Measurements from ENCODE around the gene CIAO2B.

CIAO2B gene

DNA sequence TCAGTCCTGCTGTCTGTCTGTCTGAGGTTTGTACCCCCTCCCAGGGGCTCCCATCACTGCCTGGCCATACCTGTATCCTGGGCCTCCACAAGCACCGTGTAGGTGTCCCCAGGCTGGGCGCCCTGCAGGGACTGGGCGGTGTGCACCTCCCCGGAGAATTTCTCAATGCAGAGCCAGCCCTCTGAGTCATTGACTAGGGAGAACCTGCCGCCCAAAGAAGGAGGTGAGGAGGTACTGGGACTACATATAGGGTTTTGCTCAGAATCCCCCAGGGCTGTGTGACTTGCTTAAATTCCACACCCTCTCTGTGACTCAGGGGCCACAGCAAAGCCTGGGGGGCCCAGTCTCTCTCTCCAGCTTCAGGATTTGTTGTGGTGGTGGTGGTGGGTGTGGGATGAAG is 23.1 kb downstream of the CIAO2B start:
- Histone ChIP-seq H3K4me1 (ENCODE audit: control extremely low read depth in 1 of 4, control insufficient read depth in 4 of 4, insufficient read depth in 4 of 4, low read length in 3 of 4) (no peaks in the 10 kb centered on the region), H3K27me3 (replicated peaks in 2 of 5; ENCODE audit: control insufficient read depth in 4 of 5, insufficient read depth in 5 of 5, low read length in 4 of 5) (peaks cover 0 to 7% (median 0%) of the 10 kb centered on the region in 5 experiments), H3K9me3 (ENCODE audit: control extremely low read depth in 1 of 5, control insufficient read depth in 4 of 5, insufficient read depth in 2 of 5, low read depth in 1 of 5, low read length in 4 of 5) (no peaks in the 10 kb centered on the region), H3K36me3 (ENCODE audit: control insufficient read depth in 4 of 4, insufficient read depth in 4 of 4, low read length in 3 of 4) (no peaks in the 10 kb centered on the region), H3K27ac (ENCODE audit: insufficient read depth in 1 of 2, low read depth in 1 of 2, low read length in 2 of 2, poor library complexity in 1 of 2, severe bottlenecking in 2 of 2) (no peak overlapping the region), H3K4me3 (ENCODE audit: control insufficient read depth in 1 of 7, extremely low read depth in 1 of 7, insufficient read depth in 4 of 7, low read depth in 2 of 7, low read length in 6 of 7) (no peak overlapping the region)
- ChIA-PET POLR2A (no interaction called here), CTCF (interaction anchor here (0.6 to 30.6 kb wide), 3 partner anchors 8 to 21 kb away, joined by 3 to 473 read pairs (median 473); partner anchors contain the start of genes CDH16 and RRAD)
- WGBS (ENCODE audit: insufficient coverage), result 95% methylated on average over 5 of the region's 5 CpGs
- no peak for DNase-seq

DNA sequence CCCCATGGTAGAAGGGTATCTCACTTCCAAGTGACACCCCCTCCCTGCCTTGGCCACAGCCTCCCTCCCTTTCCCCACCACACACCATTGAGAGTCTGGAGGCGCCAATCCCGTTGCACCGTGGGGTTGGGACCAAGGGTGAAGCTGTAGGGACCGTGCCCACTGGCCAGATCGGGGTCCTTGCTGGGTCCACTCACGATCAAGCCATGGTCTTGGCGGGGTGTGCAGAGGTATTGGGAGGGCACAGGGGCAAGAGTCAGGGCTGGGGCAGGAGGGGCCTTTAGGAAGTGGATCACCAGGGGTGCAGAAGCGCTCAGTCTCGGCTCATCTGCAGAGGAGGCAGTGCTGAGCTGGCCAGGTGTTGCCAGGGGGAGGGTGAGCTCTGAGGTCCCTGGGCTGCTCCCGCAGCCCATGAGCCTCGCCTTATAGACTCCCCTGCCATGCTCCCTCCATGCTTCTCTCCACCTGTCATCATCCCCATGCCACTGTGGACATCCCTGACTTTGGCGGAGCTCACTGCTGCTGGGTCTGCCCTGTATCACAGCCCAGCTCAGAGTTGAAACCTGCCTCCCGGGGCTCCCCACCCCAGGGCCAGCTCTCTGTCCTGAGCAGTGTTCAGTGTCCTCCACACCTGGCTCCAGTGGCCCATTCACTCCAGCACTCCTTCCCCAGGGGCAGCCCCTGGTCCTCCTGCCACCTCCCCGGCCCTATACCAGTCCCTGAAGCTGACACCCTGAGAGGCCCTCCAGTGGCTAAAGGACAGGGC is 23.8 kb downstream of the CIAO2B start:
- DNase-seq, result no peak
- peaks cover 0 to 7% (median 0%) of the 10 kb centered on the region in 5 experiments for H3K27me3 ChIP-seq (replicated peaks in 2 of 5; ENCODE audit: control insufficient read depth in 4 of 5, insufficient read depth in 5 of 5, low read length in 4 of 5)
- H3K36me3 ChIP-seq (ENCODE audit: control insufficient read depth in 4 of 4, insufficient read depth in 4 of 4, low read length in 3 of 4), result no peaks in the 10 kb centered on the region
- no peaks in the 10 kb centered on the region for H3K4me1 ChIP-seq (ENCODE audit: control extremely low read depth in 1 of 4, control insufficient read depth in 4 of 4, insufficient read depth in 4 of 4, low read length in 3 of 4)
- H3K27ac ChIP-seq (ENCODE audit: insufficient read depth in 1 of 2, low read depth in 1 of 2, low read length in 2 of 2, poor library complexity in 1 of 2, severe bottlenecking in 2 of 2), result no peak overlapping the region
- WGBS (ENCODE audit: insufficient coverage), result 95% methylated on average over 7 of the region's 14 CpGs
- no peaks in the 10 kb centered on the region for H3K9me3 ChIP-seq (ENCODE audit: control extremely low read depth in 1 of 5, control insufficient read depth in 4 of 5, insufficient read depth in 2 of 5, low read depth in 1 of 5, low read length in 4 of 5)
- ChIA-PET POLR2A (no interaction called here), CTCF (interaction anchor here (0.6 to 30.6 kb wide), 4 partner anchors 9 to 113 kb away, joined by 3 to 473 read pairs (median 238); partner anchors contain the start of genes CDH16 and RRAD)
- no peak overlapping the region for H3K4me3 ChIP-seq (ENCODE audit: control insufficient read depth in 1 of 7, extremely low read depth in 1 of 7, insufficient read depth in 4 of 7, low read depth in 2 of 7, low read length in 6 of 7)

DNA sequence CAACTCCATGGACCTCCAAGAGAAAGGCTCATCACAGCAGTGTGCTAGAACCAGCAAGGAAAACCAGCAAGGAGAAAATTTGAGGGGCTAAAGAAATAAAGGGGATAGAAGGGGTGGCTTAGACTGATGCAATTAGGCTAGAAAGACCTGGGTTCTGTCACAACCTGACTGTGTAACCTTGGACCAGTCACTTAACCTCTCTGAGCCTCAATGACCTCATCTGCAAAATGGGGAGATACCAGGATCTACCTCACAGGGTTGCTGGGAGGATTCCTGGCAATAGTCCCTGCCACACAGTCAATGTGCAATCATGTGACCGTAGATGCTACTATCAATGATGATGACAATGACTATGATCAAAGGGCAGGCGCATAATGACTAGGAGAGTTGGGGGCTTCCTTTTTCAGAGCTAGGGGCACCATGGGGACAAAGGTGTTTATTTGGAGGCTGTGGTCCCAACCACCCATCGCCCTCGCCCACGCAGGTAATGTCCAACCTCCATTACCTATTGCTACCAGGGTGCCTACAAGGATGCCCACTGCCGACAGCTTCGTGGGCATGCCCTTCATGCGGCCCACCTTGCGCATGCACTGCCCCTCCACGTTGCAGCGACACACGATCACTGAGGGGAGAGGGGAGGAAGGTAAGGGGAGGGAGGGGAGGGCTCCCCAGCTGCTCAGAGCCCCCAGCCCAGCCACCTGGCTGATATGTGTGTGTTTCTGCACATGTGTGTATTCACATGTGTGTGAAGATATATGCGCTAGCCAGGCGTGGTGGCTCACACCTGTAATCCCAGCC is 25.2 kb downstream of the CIAO2B start:
- CTCF ChIA-PET, result interaction anchor here (20.4 to 30.6 kb wide), 2 partner anchors 10 kb away, joined by 473 read pairs; partner anchors contain the start of genes CDH16 and RRAD
- no peak overlapping the region for H3K4me3 ChIP-seq (ENCODE audit: control insufficient read depth in 1 of 7, extremely low read depth in 1 of 7, insufficient read depth in 4 of 7, low read depth in 2 of 7, low read length in 6 of 7)
- 90% methylated on average over 6 of the region's 14 CpGs for WGBS (ENCODE audit: insufficient coverage)
- POLR2A ChIA-PET, result interaction anchor here (0.6 kb wide), 2 partner anchors 149 to 230 kb away, joined by 3 read pairs; no protein-coding TSS in a partner anchor
- H3K27ac ChIP-seq (ENCODE audit: insufficient read depth in 1 of 2, low read depth in 1 of 2, low read length in 2 of 2, poor library complexity in 1 of 2, severe bottlenecking in 2 of 2), result no peak overlapping the region
- no peaks in the 10 kb centered on the region for H3K36me3 ChIP-seq (ENCODE audit: control insufficient read depth in 4 of 4, insufficient read depth in 4 of 4, low read length in 3 of 4)
- no peak for DNase-seq
- H3K9me3 ChIP-seq (ENCODE audit: control extremely low read depth in 1 of 5, control insufficient read depth in 4 of 5, insufficient read depth in 2 of 5, low read depth in 1 of 5, low read length in 4 of 5), result no peaks in the 10 kb centered on the region
- H3K27me3 ChIP-seq (replicated peaks in 2 of 5; ENCODE audit: control insufficient read depth in 4 of 5, insufficient read depth in 5 of 5, low read length in 4 of 5), result peaks cover 0 to 7% (median 0%) of the 10 kb centered on the region in 5 experiments
- H3K4me1 ChIP-seq (ENCODE audit: control extremely low read depth in 1 of 4, control insufficient read depth in 4 of 4, insufficient read depth in 4 of 4, low read length in 3 of 4), result no peaks in the 10 kb centered on the region

DNA sequence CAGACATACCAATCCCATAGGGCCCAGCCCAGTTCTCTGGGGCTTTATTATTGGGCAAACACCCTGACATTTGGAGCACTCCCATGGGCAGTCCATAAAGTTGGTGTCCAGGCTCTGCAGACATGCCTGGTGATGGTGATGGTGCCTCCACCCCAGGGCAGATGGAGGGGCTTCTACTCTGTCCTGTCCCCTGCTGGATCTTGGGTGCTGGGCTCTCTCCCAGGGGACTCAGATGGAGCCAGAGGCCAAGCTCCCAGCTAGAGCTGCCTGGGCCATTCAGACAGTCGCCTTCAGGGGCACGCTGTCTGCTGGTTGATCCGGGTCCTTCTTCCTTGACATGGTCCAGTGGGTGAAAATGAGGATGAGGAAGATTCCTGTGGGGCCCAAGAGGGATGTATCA is 26.1 kb downstream of the CIAO2B start:
- Histone ChIP-seq H3K4me1 (ENCODE audit: control extremely low read depth in 1 of 4, control insufficient read depth in 4 of 4, insufficient read depth in 4 of 4, low read length in 3 of 4) (no peaks in the 10 kb centered on the region), H3K9me3 (ENCODE audit: control extremely low read depth in 1 of 5, control insufficient read depth in 4 of 5, insufficient read depth in 2 of 5, low read depth in 1 of 5, low read length in 4 of 5) (no peaks in the 10 kb centered on the region), H3K27ac (ENCODE audit: insufficient read depth in 1 of 2, low read depth in 1 of 2, low read length in 2 of 2, poor library complexity in 1 of 2, severe bottlenecking in 2 of 2) (no peak overlapping the region), H3K36me3 (ENCODE audit: control insufficient read depth in 4 of 4, insufficient read depth in 4 of 4, low read length in 3 of 4) (no peaks in the 10 kb centered on the region), H3K27me3 (replicated peaks in 2 of 5; ENCODE audit: control insufficient read depth in 4 of 5, insufficient read depth in 5 of 5, low read length in 4 of 5) (peaks cover 0 to 7% (median 0%) of the 10 kb centered on the region in 5 experiments), H3K4me3 (ENCODE audit: control insufficient read depth in 1 of 7, extremely low read depth in 1 of 7, insufficient read depth in 4 of 7, low read depth in 2 of 7, low read length in 6 of 7) (no peak overlapping the region)
- DNase-seq, result no peak
- WGBS (ENCODE audit: insufficient coverage), result 93% methylated on average over 3 of the region's 3 CpGs
- CTCF ChIA-PET, result interaction anchor here (1.9 to 30.6 kb wide), 3 partner anchors 11 to 16 kb away, joined by 8 to 473 read pairs (median 11); partner anchors contain the start of genes CDH16 and RRAD
- POLR2A ChIA-PET, result no interaction called here

DNA sequence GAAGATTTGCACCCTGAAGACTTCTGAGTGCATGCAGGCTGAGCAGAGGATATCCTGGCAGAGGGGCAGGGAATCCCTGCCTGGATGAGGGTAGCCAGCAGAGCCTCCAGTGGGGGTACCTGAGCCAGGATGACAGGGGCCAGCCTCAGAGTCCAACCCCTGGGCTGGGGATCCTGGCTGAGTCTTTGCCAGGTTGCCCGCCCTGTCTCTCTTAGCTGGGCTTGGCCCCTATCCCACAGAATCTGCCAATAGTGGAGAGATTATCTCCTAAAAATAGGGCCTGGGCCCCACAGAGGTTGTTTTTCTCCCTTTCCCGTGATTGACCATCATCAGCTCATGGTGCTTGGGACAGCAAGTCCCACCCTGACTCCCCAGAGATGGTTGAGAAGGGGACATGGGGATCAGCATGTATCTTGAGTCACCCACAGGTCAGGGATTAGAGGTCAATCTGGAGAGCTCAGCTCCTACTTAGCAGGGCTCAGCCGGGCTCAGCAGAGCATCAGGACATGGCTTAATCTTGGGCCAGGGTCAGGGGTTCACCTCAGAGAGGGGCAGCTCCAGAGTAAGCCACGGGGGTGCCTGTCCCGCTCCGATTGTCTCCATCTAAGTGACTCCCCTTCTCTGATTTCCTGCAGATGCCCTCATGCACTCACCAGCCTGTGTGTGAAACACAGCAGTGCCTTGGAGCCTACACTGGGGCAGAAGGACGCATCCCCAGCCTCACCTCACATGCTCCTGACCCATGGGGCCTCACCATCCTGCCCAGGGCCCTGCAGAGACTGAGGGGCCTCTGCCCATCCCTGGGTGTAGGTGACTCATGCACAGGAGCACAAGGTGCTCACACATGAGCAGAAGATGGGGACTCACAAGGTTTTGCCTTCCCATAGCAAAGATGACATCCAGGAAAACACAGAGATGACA is 27.0 kb downstream of the CIAO2B start:
- H3K4me3 ChIP-seq (ENCODE audit: control insufficient read depth in 1 of 7, extremely low read depth in 1 of 7, insufficient read depth in 4 of 7, low read depth in 2 of 7, low read length in 6 of 7), result no peak overlapping the region
- POLR2A ChIA-PET, result no interaction called here
- CTCF ChIA-PET, result interaction anchor here (1.0 to 30.6 kb wide), 5 partner anchors 11 to 47 kb away, joined by 3 to 473 read pairs (median 8); partner anchors contain the start of genes CDH16 and RRAD
- H3K9me3 ChIP-seq (ENCODE audit: control extremely low read depth in 1 of 5, control insufficient read depth in 4 of 5, insufficient read depth in 2 of 5, low read depth in 1 of 5, low read length in 4 of 5), result no peaks in the 10 kb centered on the region
- no peak overlapping the region for H3K27ac ChIP-seq (ENCODE audit: insufficient read depth in 1 of 2, low read depth in 1 of 2, low read length in 2 of 2, poor library complexity in 1 of 2, severe bottlenecking in 2 of 2)
- DNase-seq, result no peak
- WGBS (ENCODE audit: insufficient coverage), result 85% methylated on average over 6 of the region's 7 CpGs
- H3K27me3 ChIP-seq (replicated peaks in 2 of 5; ENCODE audit: control insufficient read depth in 4 of 5, insufficient read depth in 5 of 5, low read length in 4 of 5), result peaks cover 0 to 7% (median 0%) of the 10 kb centered on the region in 5 experiments
- H3K36me3 ChIP-seq (ENCODE audit: control insufficient read depth in 4 of 4, insufficient read depth in 4 of 4, low read length in 3 of 4), result no peaks in the 10 kb centered on the region
- no peaks in the 10 kb centered on the region for H3K4me1 ChIP-seq (ENCODE audit: control extremely low read depth in 1 of 4, control insufficient read depth in 4 of 4, insufficient read depth in 4 of 4, low read length in 3 of 4)

DNA sequence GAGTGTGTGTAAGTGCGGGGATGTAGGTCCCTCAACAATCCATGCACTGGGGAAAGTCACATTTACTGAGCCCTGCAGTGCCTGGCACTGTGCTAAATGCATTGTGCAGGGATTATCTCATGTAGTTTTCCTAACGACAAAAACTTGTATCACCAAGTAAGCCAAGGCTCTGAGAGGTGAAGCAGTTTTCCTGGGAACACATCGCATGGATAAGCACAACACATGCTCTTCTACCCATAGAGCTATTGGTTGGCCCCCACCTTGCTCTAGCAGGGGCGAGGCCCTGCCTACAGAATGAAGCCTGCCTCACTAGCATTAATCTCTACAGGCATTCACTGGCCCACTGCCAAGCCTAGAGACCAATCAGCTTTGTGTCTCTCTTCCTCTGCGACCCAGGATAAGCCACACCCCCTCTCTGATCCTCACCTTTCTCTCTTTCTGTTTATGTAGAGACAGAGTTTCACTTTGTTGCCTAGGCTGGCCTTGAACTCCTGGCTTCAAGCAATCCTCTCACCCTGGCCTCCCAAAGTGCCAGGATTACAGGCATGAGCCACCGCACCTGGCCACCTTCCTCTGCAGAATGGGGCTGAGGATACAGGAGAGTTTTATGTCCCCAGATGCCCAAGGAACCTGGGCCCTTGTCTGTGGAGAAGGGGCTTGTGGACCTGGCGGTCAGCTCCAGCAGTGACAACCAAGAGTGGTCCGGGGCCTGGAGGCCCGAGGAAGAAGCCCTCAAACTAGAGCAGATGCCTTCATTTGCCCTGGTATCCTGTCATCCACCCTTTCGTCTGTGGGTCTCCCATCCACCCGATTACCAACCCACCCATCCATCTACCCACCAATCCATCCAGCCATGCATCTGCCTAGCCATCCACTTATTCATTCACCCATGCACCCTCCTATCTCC is 28.3 kb downstream of the CIAO2B start:
- 92% methylated on average over 11 of the region's 11 CpGs for WGBS (ENCODE audit: insufficient coverage)
- no peaks in the 10 kb centered on the region for H3K36me3 ChIP-seq (ENCODE audit: control insufficient read depth in 4 of 4, insufficient read depth in 4 of 4, low read length in 3 of 4)
- DNase-seq, result peak in 1 of 3 donors; percentile 36

More for the DNA sequence above, 28.3 kb downstream of the CIAO2B start:
- Histone ChIP-seq H3K9me3 (ENCODE audit: control extremely low read depth in 1 of 5, control insufficient read depth in 4 of 5, insufficient read depth in 2 of 5, low read depth in 1 of 5, low read length in 4 of 5) (no peaks in the 10 kb centered on the region), H3K27me3 (replicated peaks in 2 of 5; ENCODE audit: control insufficient read depth in 4 of 5, insufficient read depth in 5 of 5, low read length in 4 of 5) (peaks cover 0 to 7% (median 0%) of the 10 kb centered on the region in 5 experiments), H3K4me1 (ENCODE audit: control extremely low read depth in 1 of 4, control insufficient read depth in 4 of 4, insufficient read depth in 4 of 4, low read length in 3 of 4) (no peaks in the 10 kb centered on the region), H3K4me3 (ENCODE audit: control insufficient read depth in 1 of 7, extremely low read depth in 1 of 7, insufficient read depth in 4 of 7, low read depth in 2 of 7, low read length in 6 of 7) (no peak overlapping the region), H3K27ac (ENCODE audit: insufficient read depth in 1 of 2, low read depth in 1 of 2, low read length in 2 of 2, poor library complexity in 1 of 2, severe bottlenecking in 2 of 2) (no peak overlapping the region)
- ChIA-PET POLR2A (no interaction called here), CTCF (interaction anchor here (0.6 to 30.6 kb wide), 5 partner anchors 10 to 71 kb away, joined by 3 to 473 read pairs (median 5); partner anchors contain the start of genes CDH16 and RRAD)
